ENCODE measurements around the gene FHDC1.

FHDC1 gene

DNA sequence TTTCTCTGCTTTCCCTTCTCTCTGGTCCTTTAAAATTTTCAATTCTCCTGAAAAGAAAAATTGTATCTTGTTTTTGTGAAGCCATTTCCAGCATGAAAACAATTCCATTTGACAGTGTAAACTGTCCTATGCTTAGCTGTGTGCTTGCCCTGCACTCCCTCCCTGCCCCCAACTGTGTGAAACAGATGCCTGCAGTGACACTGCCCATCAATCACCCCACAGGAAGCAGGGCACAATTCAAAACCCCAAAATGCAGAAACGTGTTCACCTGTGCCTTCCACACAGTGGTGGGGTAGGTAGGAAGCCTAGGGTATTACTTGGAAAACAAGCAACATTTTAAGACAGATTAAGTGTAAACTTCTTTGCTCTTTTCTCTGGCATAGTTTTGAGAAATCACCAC, 6.2 kb upstream of the FHDC1 start:
- TF ChIP-seq RAD21 (IDR thresholded peaks at IDR 0.05; ENCODE audit: low read depth) (no peak), NFIC (IDR thresholded peaks at IDR 0.05) (no peak), EP300 (IDR thresholded peaks at IDR 0.05; ENCODE audit: borderline replicate concordance) (no peak), CREB1 (IDR thresholded peaks at IDR 0.05; ENCODE audit: low read depth) (no peak), TAF1 (IDR thresholded peaks at IDR 0.05; ENCODE audit: low read depth) (no peak), CEBPB (IDR thresholded peaks at IDR 0.05) (no peak)
- TF ChIP-seq, protein P1, sequence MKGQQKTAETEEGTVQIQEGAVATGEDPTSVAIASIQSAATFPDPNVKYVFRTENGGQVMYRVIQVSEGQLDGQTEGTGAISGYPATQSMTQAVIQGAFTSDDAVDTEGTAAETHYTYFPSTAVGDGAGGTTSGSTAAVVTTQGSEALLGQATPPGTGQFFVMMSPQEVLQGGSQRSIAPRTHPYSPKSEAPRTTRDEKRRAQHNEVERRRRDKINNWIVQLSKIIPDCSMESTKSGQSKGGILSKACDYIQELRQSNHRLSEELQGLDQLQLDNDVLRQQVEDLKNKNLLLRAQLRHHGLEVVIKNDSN (IDR thresholded peaks at IDR 0.05), result no peak
- TF ChIP-seq, protein P2, sequence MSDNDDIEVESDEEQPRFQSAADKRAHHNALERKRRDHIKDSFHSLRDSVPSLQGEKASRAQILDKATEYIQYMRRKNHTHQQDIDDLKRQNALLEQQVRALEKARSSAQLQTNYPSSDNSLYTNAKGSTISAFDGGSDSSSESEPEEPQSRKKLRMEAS (IDR thresholded peaks at IDR 0.05), result no peak
- TF ChIP-seq, protein P3, sequence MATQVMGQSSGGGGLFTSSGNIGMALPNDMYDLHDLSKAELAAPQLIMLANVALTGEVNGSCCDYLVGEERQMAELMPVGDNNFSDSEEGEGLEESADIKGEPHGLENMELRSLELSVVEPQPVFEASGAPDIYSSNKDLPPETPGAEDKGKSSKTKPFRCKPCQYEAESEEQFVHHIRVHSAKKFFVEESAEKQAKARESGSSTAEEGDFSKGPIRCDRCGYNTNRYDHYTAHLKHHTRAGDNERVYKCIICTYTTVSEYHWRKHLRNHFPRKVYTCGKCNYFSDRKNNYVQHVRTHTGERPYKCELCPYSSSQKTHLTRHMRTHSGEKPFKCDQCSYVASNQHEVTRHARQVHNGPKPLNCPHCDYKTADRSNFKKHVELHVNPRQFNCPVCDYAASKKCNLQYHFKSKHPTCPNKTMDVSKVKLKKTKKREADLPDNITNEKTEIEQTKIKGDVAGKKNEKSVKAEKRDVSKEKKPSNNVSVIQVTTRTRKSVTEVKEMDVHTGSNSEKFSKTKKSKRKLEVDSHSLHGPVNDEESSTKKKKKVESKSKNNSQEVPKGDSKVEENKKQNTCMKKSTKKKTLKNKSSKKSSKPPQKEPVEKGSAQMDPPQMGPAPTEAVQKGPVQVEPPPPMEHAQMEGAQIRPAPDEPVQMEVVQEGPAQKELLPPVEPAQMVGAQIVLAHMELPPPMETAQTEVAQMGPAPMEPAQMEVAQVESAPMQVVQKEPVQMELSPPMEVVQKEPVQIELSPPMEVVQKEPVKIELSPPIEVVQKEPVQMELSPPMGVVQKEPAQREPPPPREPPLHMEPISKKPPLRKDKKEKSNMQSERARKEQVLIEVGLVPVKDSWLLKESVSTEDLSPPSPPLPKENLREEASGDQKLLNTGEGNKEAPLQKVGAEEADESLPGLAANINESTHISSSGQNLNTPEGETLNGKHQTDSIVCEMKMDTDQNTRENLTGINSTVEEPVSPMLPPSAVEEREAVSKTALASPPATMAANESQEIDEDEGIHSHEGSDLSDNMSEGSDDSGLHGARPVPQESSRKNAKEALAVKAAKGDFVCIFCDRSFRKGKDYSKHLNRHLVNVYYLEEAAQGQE (IDR thresholded peaks at IDR 0.05; ENCODE audit: low read depth), result no peak

DNA sequence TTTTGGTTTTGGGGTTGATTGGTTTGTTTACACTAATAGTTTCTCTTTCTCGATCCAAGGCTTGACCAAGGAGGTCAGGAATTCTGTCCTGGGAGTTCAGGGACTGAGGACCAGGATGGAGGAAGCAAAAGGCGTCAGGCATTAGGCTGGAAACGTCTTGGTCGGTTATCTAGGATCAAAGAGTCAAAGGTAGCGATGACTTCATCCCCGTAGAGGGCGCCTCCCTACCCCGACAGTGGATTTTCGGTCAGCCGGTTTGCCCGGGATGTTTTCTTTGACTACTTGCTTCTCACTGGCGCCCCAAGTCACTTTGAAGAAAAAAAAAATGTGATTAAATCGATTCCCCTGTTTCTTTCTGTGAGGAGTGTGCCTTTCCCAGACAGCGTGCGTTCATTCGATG, 980 bp upstream of the FHDC1 start:
- TF ChIP-seq, protein P2 (IDR thresholded peaks at IDR 0.05), result no peak
- no peak for TF ChIP-seq ZBTB7A (IDR thresholded peaks at IDR 0.05; ENCODE audit: low read depth)
- no peak for TF ChIP-seq TCF12 (IDR thresholded peaks at IDR 0.05; ENCODE audit: low read depth)
- TF ChIP-seq FOXM1 (IDR thresholded peaks at IDR 0.05; ENCODE audit: borderline replicate concordance, low read depth), result no peak
- TF ChIP-seq YY1 (IDR thresholded peaks at IDR 0.05; ENCODE audit: low read depth), result no peak
- TF ChIP-seq EP300 (IDR thresholded peaks at IDR 0.05; ENCODE audit: borderline replicate concordance), result no peak
- TF ChIP-seq CREB1 (IDR thresholded peaks at IDR 0.05; ENCODE audit: low read depth), result no peak
- TF ChIP-seq EGR1 (IDR thresholded peaks at IDR 0.05), result no peak
- no peak for TF ChIP-seq CEBPB (IDR thresholded peaks at IDR 0.05)
- no peak for TF ChIP-seq NFIC (IDR thresholded peaks at IDR 0.05)
- TF ChIP-seq RAD21 (IDR thresholded peaks at IDR 0.05; ENCODE audit: low read depth), result no peak
- TF ChIP-seq TEAD4 (IDR thresholded peaks at IDR 0.05), result no peak
- TF ChIP-seq, protein P3 (IDR thresholded peaks at IDR 0.05; ENCODE audit: low read depth), result no peak
- TF ChIP-seq, protein P1 (IDR thresholded peaks at IDR 0.05), result no peak
- no peak for TF ChIP-seq TAF1 (IDR thresholded peaks at IDR 0.05; ENCODE audit: low read depth)

DNA sequence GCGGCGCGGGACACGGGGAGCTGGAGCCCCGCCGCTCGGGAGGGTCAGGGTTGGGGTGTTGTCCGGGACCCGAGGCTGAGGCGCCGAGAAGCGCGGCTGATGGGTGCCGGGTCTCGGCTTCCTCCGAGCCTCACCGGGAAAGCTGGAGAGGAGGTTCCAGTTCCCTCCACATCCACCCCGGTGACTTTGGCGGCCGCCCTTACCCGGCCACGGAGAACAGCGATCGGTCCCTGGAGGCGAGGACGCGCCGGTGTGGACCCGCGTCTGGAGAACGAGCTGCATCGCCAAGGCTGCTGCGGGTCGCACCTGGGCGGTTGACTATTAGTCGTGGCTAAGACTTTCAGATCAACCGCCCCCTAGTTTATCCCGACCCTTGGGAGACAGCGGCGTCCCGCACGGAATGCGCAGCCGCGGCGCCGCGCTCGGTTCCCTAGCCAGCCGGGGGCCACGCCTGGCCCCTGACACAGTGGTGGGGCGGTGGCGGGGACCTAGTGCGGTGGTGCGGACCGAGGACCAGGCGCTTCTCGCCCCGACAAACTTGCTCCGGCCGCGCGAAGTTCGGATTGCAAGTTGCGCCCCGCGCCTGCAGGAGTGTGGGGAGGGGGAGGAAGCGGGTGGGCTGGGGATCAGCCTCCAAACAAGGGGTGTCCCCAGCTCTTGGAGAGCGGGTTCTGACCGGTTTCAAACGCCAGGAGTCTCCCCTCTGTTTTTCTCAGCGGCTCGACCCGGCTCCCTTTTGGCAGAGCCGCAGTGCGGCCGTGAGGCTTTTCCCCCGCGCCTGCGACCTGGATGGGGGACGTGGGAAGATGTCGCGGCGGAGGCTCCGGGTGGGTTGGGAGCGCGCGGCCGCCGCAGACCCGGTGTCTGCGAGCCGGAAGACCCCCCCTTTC, 568 bp downstream of the FHDC1 start:
- TF ChIP-seq TEAD4 (IDR thresholded peaks at IDR 0.05), result peak; percentile 14; the same call in 1 of the 2 replicates
- TF ChIP-seq, protein P3 (IDR thresholded peaks at IDR 0.05; ENCODE audit: low read depth), result no peak
- TF ChIP-seq FOXM1 (IDR thresholded peaks at IDR 0.05; ENCODE audit: borderline replicate concordance, low read depth), result no peak
- no peak for TF ChIP-seq CREB1 (IDR thresholded peaks at IDR 0.05; ENCODE audit: low read depth)
- TF ChIP-seq CEBPB (IDR thresholded peaks at IDR 0.05), result no peak
- TF ChIP-seq YY1 (IDR thresholded peaks at IDR 0.05; ENCODE audit: low read depth), result no peak; the same call in 1 of the 2 replicates
- TF ChIP-seq TCF12 (IDR thresholded peaks at IDR 0.05; ENCODE audit: low read depth), result no peak
- peak; percentile 60 for TF ChIP-seq ZBTB7A (IDR thresholded peaks at IDR 0.05; ENCODE audit: low read depth)

All from Ishikawa (cell line).